Loucy (cell line): Measurements from ENCODE around the gene CC2D1B.

Experiments
- H2AFZ ChIP-seq: fragments of 200-600 bp; sonication (generic); 2 replicates; pipeline ENCODE4 v1.6.0; 2016; ENCODE audit warnings: antibody characterized with exemption, mild to moderate bottlenecking, low read length, moderate library complexity
- H3F3A ChIP-seq: fragments of 200-600 bp; 2 replicates; pipeline ENCODE4 v1.6.0; 2016; ENCODE audit warnings: antibody characterized with exemption, low read depth, mild to moderate bottlenecking
- H3K27me3 ChIP-seq: fragments of 200-600 bp; sonication (generic); 2 replicates; pipeline ENCODE4 v1.6.1; 2014; ENCODE audit warnings: low read length, mild to moderate bottlenecking; ENCODE audit not compliant: insufficient read depth, poor library complexity, severe bottlenecking
- H3K36me3 ChIP-seq: fragments of 200-600 bp; sonication (generic); 2 replicates; pipeline ENCODE4 v1.6.1; 2016; ENCODE audit warnings: low read length; ENCODE audit not compliant: insufficient read depth
- H3K4me1 ChIP-seq: fragments of 200-600 bp; sonication (generic); 2 replicates; pipeline ENCODE4 v1.5.1; 2014; ENCODE audit warnings: low read length, mild to moderate bottlenecking; ENCODE audit not compliant: insufficient read depth, poor library complexity, severe bottlenecking
- H3K4me2 ChIP-seq: fragments of 200-600 bp; sonication (generic); 2 replicates; pipeline ENCODE4 v1.6.0; 2014; ENCODE audit warnings: antibody characterized with exemption, low read length, low read depth, mild to moderate bottlenecking; ENCODE audit not compliant: poor library complexity, severe bottlenecking
- H3K4me3 ChIP-seq: fragments of 200-600 bp; sonication (generic); 2 replicates; pipeline ENCODE4 v1.5.1; 2014; ENCODE audit warnings: low read length, mild to moderate bottlenecking, mixed read lengths; ENCODE audit not compliant: poor library complexity, severe bottlenecking
- H3K79me2 ChIP-seq: fragments of 200-600 bp; sonication (generic); 2 replicates; pipeline ENCODE4 v1.6.1; 2014; ENCODE audit warnings: low read length; ENCODE audit not compliant: insufficient read depth
- H3K9ac ChIP-seq: fragments of 200-600 bp; sonication (generic); 2 replicates; pipeline ENCODE4 v1.6.0; 2014; ENCODE audit warnings: mild to moderate bottlenecking, low read depth, low read length, moderate library complexity; ENCODE audit not compliant: poor library complexity, severe bottlenecking
- H3K9me2 ChIP-seq: fragments of 200-600 bp; sonication (generic); replicated peaks from 2 replicates; pipeline ENCODE4 v1.6.1; 2016; ENCODE audit warnings: low read depth, low read length, mixed read lengths
- H3K9me3 ChIP-seq: fragments of 200-600 bp; sonication (generic); 2 replicates; pipeline ENCODE4 v1.6.1; 2014; ENCODE audit warnings: mild to moderate bottlenecking, antibody characterized with exemption, low read length, low read depth; ENCODE audit not compliant: insufficient read depth
- H4K20me1 ChIP-seq: fragments of 200-600 bp; sonication (generic); 2 replicates; pipeline ENCODE4 v1.6.0; 2014; ENCODE audit warnings: antibody characterized with exemption, low read length, mild to moderate bottlenecking; ENCODE audit not compliant: insufficient read depth, poor library complexity, severe bottlenecking
- EZH2phosphoT487 ChIP-seq: fragments of 200-600 bp; IDR thresholded peaks from 2 replicates; pipeline ENCODE4 v1.6.1; 2018; ENCODE audit warnings: antibody characterized with exemption, mild to moderate bottlenecking, moderate library complexity, borderline replicate concordance
- TF ChIP-seq, protein P1 (sequence below): fragments of 200-600 bp; sonication (generic); conservative IDR thresholded peaks from 2 replicates; pipeline ENCODE4 v1.5.1; 2014; ENCODE audit warnings: mild to moderate bottlenecking, antibody characterized with exemption, low read length

CC2D1B gene

DNA sequence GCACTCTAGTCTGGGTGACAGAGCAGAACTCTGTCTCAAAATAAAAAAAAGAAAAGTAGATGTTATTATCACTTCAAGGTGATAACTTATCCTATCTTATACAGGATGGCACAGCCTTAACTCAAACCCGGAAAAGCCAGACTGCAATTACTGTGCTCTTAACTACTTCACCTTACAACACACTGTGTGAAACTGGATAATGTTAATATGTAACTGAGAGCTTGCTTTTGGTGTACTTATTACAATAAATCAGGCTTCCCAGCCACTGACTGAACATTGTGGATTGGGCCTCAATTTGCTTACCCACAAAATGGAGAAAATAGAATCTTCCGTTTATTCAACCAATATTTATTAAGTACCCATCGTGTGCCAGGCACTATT lies 36.8 kb upstream of the CC2D1B start:
- Histone ChIP-seq H2AFZ (no peak overlapping the region), H4K20me1 (peaks cover 40% of the 10 kb centered on the region), H3K4me3 (peak overlapping the region; percentile 86), H3K9me3 (no peaks in the 10 kb centered on the region), H3K4me1 (peaks cover 49% of the 10 kb centered on the region), H3K36me3 (peaks cover 18% of the 10 kb centered on the region; the same call in 1 of the 2 replicates), H3K27me3 (no peaks in the 10 kb centered on the region), H3K9me2 (no peaks in the 10 kb centered on the region), H3K79me2 (peaks cover 84% of the 10 kb centered on the region), H3K9ac (peak overlapping the region; percentile 89), H3F3A (no peaks in the 10 kb centered on the region), H3K4me2 (peak overlapping the region; percentile 73)
- TF ChIP-seq, protein P1, sequence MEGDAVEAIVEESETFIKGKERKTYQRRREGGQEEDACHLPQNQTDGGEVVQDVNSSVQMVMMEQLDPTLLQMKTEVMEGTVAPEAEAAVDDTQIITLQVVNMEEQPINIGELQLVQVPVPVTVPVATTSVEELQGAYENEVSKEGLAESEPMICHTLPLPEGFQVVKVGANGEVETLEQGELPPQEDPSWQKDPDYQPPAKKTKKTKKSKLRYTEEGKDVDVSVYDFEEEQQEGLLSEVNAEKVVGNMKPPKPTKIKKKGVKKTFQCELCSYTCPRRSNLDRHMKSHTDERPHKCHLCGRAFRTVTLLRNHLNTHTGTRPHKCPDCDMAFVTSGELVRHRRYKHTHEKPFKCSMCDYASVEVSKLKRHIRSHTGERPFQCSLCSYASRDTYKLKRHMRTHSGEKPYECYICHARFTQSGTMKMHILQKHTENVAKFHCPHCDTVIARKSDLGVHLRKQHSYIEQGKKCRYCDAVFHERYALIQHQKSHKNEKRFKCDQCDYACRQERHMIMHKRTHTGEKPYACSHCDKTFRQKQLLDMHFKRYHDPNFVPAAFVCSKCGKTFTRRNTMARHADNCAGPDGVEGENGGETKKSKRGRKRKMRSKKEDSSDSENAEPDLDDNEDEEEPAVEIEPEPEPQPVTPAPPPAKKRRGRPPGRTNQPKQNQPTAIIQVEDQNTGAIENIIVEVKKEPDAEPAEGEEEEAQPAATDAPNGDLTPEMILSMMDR, result no peak
- no peak for TF ChIP-seq EZH2phosphoT487

DNA sequence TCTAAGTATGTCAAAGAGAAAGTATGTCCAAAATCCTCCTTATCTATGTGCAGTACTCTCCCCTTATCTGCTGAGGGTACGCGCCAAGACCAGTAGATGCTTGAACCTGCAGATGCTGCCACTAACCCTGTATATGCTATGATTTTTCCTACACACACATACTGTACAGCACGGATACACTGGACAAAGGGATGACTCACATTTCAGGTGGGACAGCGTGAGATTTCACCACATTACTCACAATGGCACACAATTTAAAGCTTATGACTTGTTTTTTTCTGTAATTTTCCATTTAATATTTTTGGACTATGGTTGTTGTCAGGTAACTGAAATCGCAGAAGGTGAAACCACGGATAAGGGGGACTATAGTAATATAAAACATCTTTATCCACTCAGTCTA lies 34.1 kb upstream of the CC2D1B start:
- H3K27me3 ChIP-seq, result no peaks in the 10 kb centered on the region
- no peak overlapping the region for H3K9ac ChIP-seq
- H3K4me2 ChIP-seq, result peak overlapping the region; percentile 73
- H4K20me1 ChIP-seq, result peaks cover 32% of the 10 kb centered on the region
- no peaks in the 10 kb centered on the region for H3K9me3 ChIP-seq
- no peak overlapping the region for H2AFZ ChIP-seq
- H3K9me2 ChIP-seq, result no peaks in the 10 kb centered on the region
- peaks cover 68% of the 10 kb centered on the region for H3K79me2 ChIP-seq
- H3K4me1 ChIP-seq, result peaks cover 34% of the 10 kb centered on the region
- H3K4me3 ChIP-seq, result no peak overlapping the region
- peaks cover 39% of the 10 kb centered on the region; the same call in 1 of the 2 replicates for H3K36me3 ChIP-seq
- TF ChIP-seq, protein P1, result no peak
- no peak for TF ChIP-seq EZH2phosphoT487
- no peaks in the 10 kb centered on the region for H3F3A ChIP-seq

DNA sequence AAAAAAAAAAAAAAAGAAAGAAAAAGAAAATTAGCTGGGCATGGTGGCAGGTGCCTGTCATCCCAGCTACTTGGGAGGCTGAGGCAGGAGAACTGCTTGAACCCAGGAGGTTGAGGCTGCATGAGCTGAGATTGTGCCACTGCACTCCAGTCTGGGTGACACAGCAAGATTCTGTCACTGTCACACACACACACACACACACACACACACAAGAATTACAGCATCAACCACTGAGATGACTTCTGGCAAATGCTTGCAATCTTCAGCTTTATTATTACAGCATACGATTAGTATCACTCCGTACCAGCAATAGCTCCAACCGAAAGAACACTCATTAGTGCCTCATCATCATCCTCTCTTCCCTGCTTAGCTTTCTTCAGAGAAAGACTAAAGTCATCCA lies 33.6 kb upstream of the CC2D1B start:
- Histone ChIP-seq H3K4me2 (peak overlapping the region; percentile 73), H3F3A (no peaks in the 10 kb centered on the region), H3K9ac (no peak overlapping the region), H2AFZ (no peak overlapping the region), H3K79me2 (peaks cover 63% of the 10 kb centered on the region), H3K4me3 (no peak overlapping the region), H3K4me1 (peaks cover 34% of the 10 kb centered on the region), H4K20me1 (peaks cover 28% of the 10 kb centered on the region), H3K9me2 (no peaks in the 10 kb centered on the region), H3K36me3 (peaks cover 44% of the 10 kb centered on the region; the same call in 1 of the 2 replicates), H3K9me3 (no peaks in the 10 kb centered on the region), H3K27me3 (no peaks in the 10 kb centered on the region)
- TF ChIP-seq, protein P1, result no peak
- no peak for TF ChIP-seq EZH2phosphoT487
